Nephron (organoid): ENCODE results near the gene FAIM2.

Source experiments
- H3K27ac Mint-ChIP-seq, 3 experiments: 2 replicates each; pipeline ENCODE4 v1.8.0; 2020; ENCODE audit warnings: mixed read lengths in 3 of 3, mild to moderate bottlenecking in 2 of 3, moderate library complexity in 1 of 3
- H3K27me3 Mint-ChIP-seq: 2 replicates; pipeline ENCODE4 v1.8.0; 2021; ENCODE audit warnings: low read depth, mild to moderate bottlenecking, moderate library complexity, mixed read lengths
- H3K36me3 Mint-ChIP-seq: 2 replicates; pipeline ENCODE4 v1.8.0; 2020; ENCODE audit warnings: low read depth, mixed read lengths
- H3K4me1 Mint-ChIP-seq: 2 replicates; pipeline ENCODE4 v1.8.0; 2020; ENCODE audit warnings: mixed read lengths
- H3K4me3 Mint-ChIP-seq, 3 experiments: 2 replicates each; pipeline ENCODE4 v1.8.0; 2020; ENCODE audit warnings: mild to moderate bottlenecking in 3 of 3, mixed read lengths in 3 of 3, moderate library complexity in 2 of 3
- H3K9me3 Mint-ChIP-seq: 2 replicates; pipeline ENCODE4 v1.8.0; 2020; ENCODE audit warnings: mixed read lengths
- TF ChIP-seq, protein P1 (sequence below), 3 experiments: fragments of 200-600 bp; sonication (generic); IDR thresholded peaks; one replicate each; pipeline ENCODE4 v1.5.0; 2021; ENCODE audit warnings: antibody characterized with exemption in 3 of 3; ENCODE audit not compliant: unreplicated experiment in 3 of 3

FAIM2 gene

GRCh38 chr12:49923035-49923644, 19.4 kb upstream of the FAIM2 start:
- TF ChIP-seq, protein P1, sequence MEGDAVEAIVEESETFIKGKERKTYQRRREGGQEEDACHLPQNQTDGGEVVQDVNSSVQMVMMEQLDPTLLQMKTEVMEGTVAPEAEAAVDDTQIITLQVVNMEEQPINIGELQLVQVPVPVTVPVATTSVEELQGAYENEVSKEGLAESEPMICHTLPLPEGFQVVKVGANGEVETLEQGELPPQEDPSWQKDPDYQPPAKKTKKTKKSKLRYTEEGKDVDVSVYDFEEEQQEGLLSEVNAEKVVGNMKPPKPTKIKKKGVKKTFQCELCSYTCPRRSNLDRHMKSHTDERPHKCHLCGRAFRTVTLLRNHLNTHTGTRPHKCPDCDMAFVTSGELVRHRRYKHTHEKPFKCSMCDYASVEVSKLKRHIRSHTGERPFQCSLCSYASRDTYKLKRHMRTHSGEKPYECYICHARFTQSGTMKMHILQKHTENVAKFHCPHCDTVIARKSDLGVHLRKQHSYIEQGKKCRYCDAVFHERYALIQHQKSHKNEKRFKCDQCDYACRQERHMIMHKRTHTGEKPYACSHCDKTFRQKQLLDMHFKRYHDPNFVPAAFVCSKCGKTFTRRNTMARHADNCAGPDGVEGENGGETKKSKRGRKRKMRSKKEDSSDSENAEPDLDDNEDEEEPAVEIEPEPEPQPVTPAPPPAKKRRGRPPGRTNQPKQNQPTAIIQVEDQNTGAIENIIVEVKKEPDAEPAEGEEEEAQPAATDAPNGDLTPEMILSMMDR (IDR thresholded peaks at IDR 0.05; ENCODE audit: unreplicated experiment in 3 of 3): no peak
- Mint-ChIP-seq H3K27me3 (peaks cover 4% of the 10 kb centered on the region), H3K9me3 (no peaks in the 10 kb centered on the region), H3K4me1 (peaks cover 16% of the 10 kb centered on the region), H3K27ac (no peak overlapping the region), H3K36me3 (no peaks in the 10 kb centered on the region), H3K4me3 (no peak overlapping the region)

DNA sequence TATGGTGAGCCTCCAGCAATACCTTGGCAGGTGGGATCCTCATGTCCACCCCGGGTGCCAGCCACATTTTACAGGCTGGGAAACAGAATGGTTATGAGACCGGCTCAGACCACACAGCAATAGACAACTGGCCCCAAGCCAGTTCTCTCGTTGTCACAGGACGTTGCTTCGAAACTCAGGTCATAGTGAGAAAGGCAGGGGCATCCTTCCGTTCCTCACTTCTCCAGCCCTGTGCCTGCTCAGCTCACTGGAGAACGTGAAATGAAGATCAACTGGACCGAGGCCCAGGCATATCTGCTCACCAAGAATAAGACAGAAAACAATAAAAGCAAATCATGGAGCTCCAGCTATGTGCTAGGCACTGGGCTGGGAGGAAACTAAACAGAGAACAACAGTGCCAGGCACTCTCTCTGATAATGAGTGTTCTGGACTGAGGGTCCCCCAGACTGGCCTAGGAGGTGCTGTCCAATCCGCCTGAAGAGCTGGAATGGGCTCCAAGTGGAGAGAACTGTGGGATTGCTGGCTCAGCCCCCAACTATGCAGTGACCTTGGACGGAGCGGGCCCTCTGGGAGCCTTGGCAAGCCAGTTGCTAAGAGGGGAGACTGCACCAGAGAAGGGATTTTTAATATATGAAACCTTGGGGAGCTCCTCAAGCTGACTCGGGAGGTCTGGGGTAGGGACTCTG, 18.8 kb upstream of the FAIM2 start:
- Mint-ChIP-seq H3K4me1 (peaks cover 16% of the 10 kb centered on the region), H3K27me3 (peaks cover 4% of the 10 kb centered on the region), H3K36me3 (no peaks in the 10 kb centered on the region), H3K27ac (no peak overlapping the region), H3K4me3 (no peak overlapping the region), H3K9me3 (no peaks in the 10 kb centered on the region)
- TF ChIP-seq, protein P1 (IDR thresholded peaks at IDR 0.05; ENCODE audit: unreplicated experiment in 3 of 3): no peak

GRCh38 chr12:49921936-49922335, 18.2 kb upstream of the FAIM2 start:
- Mint-ChIP-seq H3K27me3 (peaks cover 7% of the 10 kb centered on the region), H3K4me3 (no peak overlapping the region), H3K4me1 (peaks cover 21% of the 10 kb centered on the region), H3K9me3 (no peaks in the 10 kb centered on the region), H3K36me3 (no peaks in the 10 kb centered on the region), H3K27ac (no peak overlapping the region)
- TF ChIP-seq, protein P1 (IDR thresholded peaks at IDR 0.05; ENCODE audit: unreplicated experiment in 3 of 3): no peak

- Mint-ChIP-seq H3K27ac (no peak overlapping the region), H3K36me3 (no peaks in the 10 kb centered on the region), H3K9me3 (no peaks in the 10 kb centered on the region), H3K4me1 (peaks cover 24% of the 10 kb centered on the region), H3K27me3 (peaks cover 9% of the 10 kb centered on the region), H3K4me3 (no peak overlapping the region)
- TF ChIP-seq, protein P1 (IDR thresholded peaks at IDR 0.05; ENCODE audit: unreplicated experiment in 3 of 3): no peak
Observed at GRCh38 chr12:49921299-49921698, 17.6 kb upstream of the FAIM2 start.

GRCh38 chr12:49920915-49921286, 17.2 kb upstream of the FAIM2 start:
- TF ChIP-seq, protein P1 (IDR thresholded peaks at IDR 0.05; ENCODE audit: unreplicated experiment in 3 of 3): no peak
- Mint-ChIP-seq H3K27me3 (peaks cover 9% of the 10 kb centered on the region), H3K9me3 (no peaks in the 10 kb centered on the region), H3K36me3 (no peaks in the 10 kb centered on the region), H3K4me3 (no peak overlapping the region), H3K4me1 (peaks cover 21% of the 10 kb centered on the region), H3K27ac (no peak overlapping the region)
